AG10803 (cell line): ENCODE results near the gene TMEM242.

ENCODE experiments used
- DNase-seq: peaks from one replicate; pipeline ENCODE4 v3.0.0; 2010; ENCODE audit warnings: low read depth
- H3K4me3 ChIP-seq: 2 replicates; pipeline ENCODE4 v1.5.1; 2011; ENCODE audit warnings: mild to moderate bottlenecking, low read length, control low read depth
- CTCF ChIP-seq: conservative IDR thresholded peaks from 2 replicates; pipeline ENCODE4 v1.5.1; 2011; ENCODE audit warnings: mild to moderate bottlenecking, low read length, control low read depth, inconsistent platforms

Gene TMEM242

GRCh38 chr6:157289764-157290163, 33.6 kb downstream of the TMEM242 start:
- DNase-seq = no peak
- no peak for TF ChIP-seq CTCF
- H3K4me3 ChIP-seq = no peak overlapping the region

- DNase-seq = no peak
- no peak overlapping the region for H3K4me3 ChIP-seq
- no peak for TF ChIP-seq CTCF
Measured at GRCh38 chr6:157288575-157288974, 34.7 kb downstream of the TMEM242 start.

- no peak for TF ChIP-seq CTCF
- H3K4me3 ChIP-seq = no peak overlapping the region
- DNase-seq = no peak
Measured at GRCh38 chr6:157287923-157288322, 35.4 kb downstream of the TMEM242 start.

- no peak for DNase-seq
- no peak overlapping the region for H3K4me3 ChIP-seq
- TF ChIP-seq CTCF = no peak
Measured at GRCh38 chr6:157287247-157287850, 36.0 kb downstream of the TMEM242 start.

- H3K4me3 ChIP-seq = no peak overlapping the region
- DNase-seq = no peak
- TF ChIP-seq CTCF = no peak
Measured at GRCh38 chr6:157285422-157285779, 37.9 kb downstream of the TMEM242 start.

GRCh38 chr6:157284738-157285421, 38.4 kb downstream of the TMEM242 start:
- no peak overlapping the region for H3K4me3 ChIP-seq
- TF ChIP-seq CTCF = no peak
- no peak for DNase-seq
